Glomerular visceral epithelial cell (primary cell): Measurements from ENCODE around the gene COL16A1.

Experiments
- DNase-seq: peaks from one replicate; pipeline ENCODE4 v3.0.0-alpha.2; 2016; ENCODE audit errors: extremely low spot score

The COL16A1 gene

GRCh38 chr1:31625561-31626222, 78.1 kb downstream of the COL16A1 start:
- DNase-seq, result peak; percentile 46

- DNase-seq, result no peak
Observed at GRCh38 chr1:31624731-31625514, 78.9 kb downstream of the COL16A1 start.

- no peak for DNase-seq
Observed at GRCh38 chr1:31624309-31624708, 79.5 kb downstream of the COL16A1 start.

GRCh38 chr1:31623365-31623764, 80.5 kb downstream of the COL16A1 start:
- no peak for DNase-seq

- DNase-seq, result no peak
Observed at GRCh38 chr1:31621847-31622730, 81.7 kb downstream of the COL16A1 start.

- no peak for DNase-seq
Observed at GRCh38 chr1:31621498-31621820, 82.4 kb downstream of the COL16A1 start.

GRCh38 chr1:31620631-31621497, 83.0 kb downstream of the COL16A1 start:
- no peak for DNase-seq

- DNase-seq, result no peak
Observed at GRCh38 chr1:31618916-31619846, 84.6 kb downstream of the COL16A1 start.

- DNase-seq, result peak; percentile 47
Observed at GRCh38 chr1:31617916-31618746, 85.7 kb downstream of the COL16A1 start.

- no peak for DNase-seq
Observed at GRCh38 chr1:31617218-31617915, 86.5 kb downstream of the COL16A1 start, which contains the start of gene HCRTR1. Gene HCRTR1 (plus strand): TSS chr1:31617689. CDS start chr1:31619193, 1,504 bp downstream.

GRCh38 chr1:31615939-31616338, 87.9 kb downstream of the COL16A1 start:
- DNase-seq, result no peak

GRCh38 chr1:31615414-31615813, 88.4 kb downstream of the COL16A1 start:
- DNase-seq, result no peak

GRCh38 chr1:31614414-31615005, 89.3 kb downstream of the COL16A1 start:
- no peak for DNase-seq

GRCh38 chr1:31609514-31610118, 94.2 kb downstream of the COL16A1 start:
- no peak for DNase-seq

- DNase-seq, result no peak
Observed at GRCh38 chr1:31607360-31607759, 96.5 kb downstream of the COL16A1 start.

GRCh38 chr1:31605908-31606427, 97.8 kb downstream of the COL16A1 start:
- DNase-seq, result no peak
